Neural progenitor cell (in vitro differentiated cells): ENCODE data around the gene CIC. TPM values are rescaled to one million over a fixed set of nuclear protein-coding genes. Genes with fewer than 3 reads are reported as not detected.

Experiments
- DNase-seq: peaks from one replicate; pipeline ENCODE4 v3.0.0-alpha.2; 2016; ENCODE audit warnings: low spot score
- H2AFZ ChIP-seq: fragments of 200-600 bp; sonication (generic); replicated peaks from 2 replicates; pipeline ENCODE4 v1.6.1; 2016; ENCODE audit warnings: antibody characterized with exemption
- H3F3A ChIP-seq: fragments of 200-600 bp; sonication (generic); 2 replicates; pipeline ENCODE4 v1.6.1; 2016; ENCODE audit warnings: antibody characterized with exemption, low read depth
- H3K27ac ChIP-seq: fragments of 200-600 bp; sonication (generic); 2 replicates; pipeline ENCODE4 v1.5.1; 2016; ENCODE audit warnings: mild to moderate bottlenecking
- H3K27me3 ChIP-seq: fragments of 200-600 bp; sonication (generic); 2 replicates; pipeline ENCODE4 v1.6.1; 2016; ENCODE audit warnings: mild to moderate bottlenecking, moderate library complexity
- H3K36me3 ChIP-seq: fragments of 200-600 bp; sonication (generic); 2 replicates; pipeline ENCODE4 v1.5.1; 2016
- H3K4me1 ChIP-seq: fragments of 200-600 bp; sonication (generic); 2 replicates; pipeline ENCODE4 v1.6.1; 2016; ENCODE audit warnings: mixed run types
- H3K4me2 ChIP-seq: fragments of 200-600 bp; sonication (generic); 2 replicates; pipeline ENCODE4 v1.6.1; 2016
- H3K4me3 ChIP-seq: fragments of 200-600 bp; sonication (generic); 2 replicates; pipeline ENCODE4 v1.5.1; 2016
- H3K79me2 ChIP-seq: fragments of 200-600 bp; sonication (generic); 2 replicates; pipeline ENCODE4 v1.6.1; 2016; ENCODE audit warnings: low read depth
- H3K9ac ChIP-seq: fragments of 200-600 bp; sonication (generic); 2 replicates; pipeline ENCODE4 v1.6.1; 2016
- H3K9me3 ChIP-seq: fragments of 200-600 bp; sonication (generic); 2 replicates; pipeline ENCODE4 v1.5.1; 2016; ENCODE audit warnings: low read depth
- H4K20me1 ChIP-seq: fragments of 200-600 bp; sonication (generic); 2 replicates; pipeline ENCODE4 v1.6.1; 2016; ENCODE audit warnings: low read depth
- H3K27ac Mint-ChIP-seq: 3 replicates; pipeline ENCODE4 v1.8.0; 2021; ENCODE audit warnings: mixed read lengths
- H3K27me3 Mint-ChIP-seq: 2 replicates; pipeline ENCODE4 v1.8.0; 2022; ENCODE audit warnings: low read depth, mild to moderate bottlenecking, inconsistent platforms, moderate library complexity, mixed read lengths; ENCODE audit not compliant: insufficient read depth
- H3K36me3 Mint-ChIP-seq: 3 replicates; pipeline ENCODE4 v1.8.0; 2021; ENCODE audit warnings: mixed read lengths
- H3K4me1 Mint-ChIP-seq: 3 replicates; pipeline ENCODE4 v1.8.0; 2021; ENCODE audit warnings: mixed read lengths
- H3K4me3 Mint-ChIP-seq: 3 replicates; pipeline ENCODE4 v1.8.0; 2021; ENCODE audit warnings: mild to moderate bottlenecking, moderate library complexity, mixed read lengths
- H3K9me3 Mint-ChIP-seq: 3 replicates; pipeline ENCODE4 v1.8.0; 2020; ENCODE audit warnings: mixed read lengths
- CTCF ChIP-seq: fragments of 200-600 bp; sonication (generic); IDR thresholded peaks from 2 replicates; pipeline ENCODE4 v1.5.1; 2017; ENCODE audit warnings: antibody characterized with exemption, mild to moderate bottlenecking
- EZH2 ChIP-seq: fragments of 200-600 bp; sonication (generic); IDR thresholded peaks from 2 replicates; pipeline ENCODE4 v1.6.1; 2017; ENCODE audit warnings: antibody characterized with exemption, mild to moderate bottlenecking, moderate library complexity
- EZH2phosphoT487 ChIP-seq: fragments of 200-600 bp; sonication (generic); IDR thresholded peaks from 2 replicates; pipeline ENCODE4 v1.6.1; 2017; ENCODE audit warnings: antibody characterized with exemption
- total RNA-seq: library from RNA; depleted of rRNA; stranded (reverse); fragments of >200 nt; gene quantifications from 2 replicates; pipeline ENCODE4 v1.2.3, GENCODE V29; 2015; ENCODE audit warnings: low replicate concordance

Gene CIC
- total RNA-seq, 1 donor from 2014 or later, result 5.2 TPM

- Mint-ChIP-seq H3K4me3 (no peak overlapping the region), H3K9me3 (no peaks in the 10 kb centered on the region), H3K27ac (no peak overlapping the region), H3K27me3 (peaks cover 3% of the 10 kb centered on the region), H3K36me3 (peaks cover 8% of the 10 kb centered on the region), H3K4me1 (peaks cover 26% of the 10 kb centered on the region)
- no peak overlapping the region for H2AFZ ChIP-seq
- no peaks in the 10 kb centered on the region for H3K36me3 ChIP-seq
- no peaks in the 10 kb centered on the region for H3K27me3 ChIP-seq
- H4K20me1 ChIP-seq, result no peaks in the 10 kb centered on the region
- no peak overlapping the region for H3K9ac ChIP-seq
- TF ChIP-seq EZH2phosphoT487 (no peak), CTCF (no peak), EZH2 (no peak)
- no peaks in the 10 kb centered on the region for H3K9me3 ChIP-seq
- peaks cover 11% of the 10 kb centered on the region for H3K79me2 ChIP-seq
- H3K4me1 ChIP-seq, result peaks cover 6% of the 10 kb centered on the region
- no peak overlapping the region for H3K27ac ChIP-seq
- H3K4me3 ChIP-seq, result no peak overlapping the region
- no peak overlapping the region for H3K4me2 ChIP-seq
- H3F3A ChIP-seq, result no peaks in the 10 kb centered on the region
- DNase-seq, result no peak
Measured at GRCh38 chr19:42272989-42273406, 3.9 kb downstream of the CIC start.

- Histone ChIP-seq H3K4me1 (peaks cover 6% of the 10 kb centered on the region), H3K4me3 (no peak overlapping the region), H3F3A (peaks cover 1% of the 10 kb centered on the region), H3K36me3 (no peaks in the 10 kb centered on the region), H2AFZ (no peak overlapping the region), H3K27ac (no peak overlapping the region), H3K9ac (no peak overlapping the region), H3K4me2 (no peak overlapping the region), H3K9me3 (no peaks in the 10 kb centered on the region), H3K27me3 (no peaks in the 10 kb centered on the region), H4K20me1 (no peaks in the 10 kb centered on the region), H3K79me2 (peaks cover 11% of the 10 kb centered on the region)
- H3K36me3 Mint-ChIP-seq, result peaks cover 8% of the 10 kb centered on the region
- H3K9me3 Mint-ChIP-seq, result no peaks in the 10 kb centered on the region
- DNase-seq, result no peak
- TF ChIP-seq EZH2 (no peak), CTCF (no peak), EZH2phosphoT487 (no peak)
- H3K4me3 Mint-ChIP-seq, result no peak overlapping the region
- no peak overlapping the region for H3K27ac Mint-ChIP-seq
- H3K27me3 Mint-ChIP-seq, result peaks cover 5% of the 10 kb centered on the region
- peaks cover 30% of the 10 kb centered on the region for H3K4me1 Mint-ChIP-seq
Measured at GRCh38 chr19:42273407-42274064, 4.5 kb downstream of the CIC start.

GRCh38 chr19:42274065-42274682 is 5.1 kb downstream of the CIC start:
- Histone ChIP-seq H4K20me1 (peaks cover 2% of the 10 kb centered on the region), H2AFZ (no peak overlapping the region), H3K4me1 (peaks cover 12% of the 10 kb centered on the region), H3K36me3 (no peaks in the 10 kb centered on the region), H3K27me3 (no peaks in the 10 kb centered on the region), H3K9me3 (no peaks in the 10 kb centered on the region), H3K4me2 (no peak overlapping the region), H3K79me2 (peaks cover 16% of the 10 kb centered on the region), H3F3A (peaks cover 6% of the 10 kb centered on the region), H3K27ac (no peak overlapping the region), H3K9ac (no peak overlapping the region), H3K4me3 (no peak overlapping the region)
- Mint-ChIP-seq H3K9me3 (no peaks in the 10 kb centered on the region), H3K4me1 (peaks cover 36% of the 10 kb centered on the region), H3K36me3 (peaks cover 8% of the 10 kb centered on the region), H3K27me3 (peaks cover 5% of the 10 kb centered on the region), H3K27ac (no peak overlapping the region), H3K4me3 (no peak overlapping the region)
- TF ChIP-seq CTCF (no peak), EZH2 (no peak), EZH2phosphoT487 (no peak)
- DNase-seq, result no peak
